Measurements from ENCODE around the gene TSPAN18. TPM values are rescaled to one million over a fixed set of nuclear protein-coding genes. Genes with fewer than 3 reads are reported as not detected.

Gene TSPAN18
- total and polyA plus RNA-seq, 2 of the 8 experiments (the other 6 are each of a cell fraction or from before 2014, with no cell fraction given), result 5.2 to 10.2 TPM

DNA sequence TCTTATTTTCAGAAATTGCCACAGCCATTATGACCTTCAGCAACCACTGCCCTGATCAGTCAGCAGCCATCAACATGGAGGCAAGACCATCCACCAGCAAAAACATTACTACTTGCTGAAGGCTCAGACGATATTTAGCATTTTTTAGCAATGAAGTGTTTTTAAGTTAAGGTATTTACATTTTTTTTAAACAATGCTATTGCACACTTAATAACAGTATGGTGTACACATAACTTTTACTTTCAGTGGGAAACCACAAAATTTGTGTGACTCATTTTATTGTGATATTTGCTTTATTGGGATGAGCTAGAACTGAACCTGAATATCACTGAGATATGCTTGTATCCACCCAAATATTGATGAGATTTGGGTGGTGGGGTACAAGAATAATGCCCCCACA is 110.9 kb downstream of the TSPAN18 start (continued):
- TF ChIP-seq, protein P1, sequence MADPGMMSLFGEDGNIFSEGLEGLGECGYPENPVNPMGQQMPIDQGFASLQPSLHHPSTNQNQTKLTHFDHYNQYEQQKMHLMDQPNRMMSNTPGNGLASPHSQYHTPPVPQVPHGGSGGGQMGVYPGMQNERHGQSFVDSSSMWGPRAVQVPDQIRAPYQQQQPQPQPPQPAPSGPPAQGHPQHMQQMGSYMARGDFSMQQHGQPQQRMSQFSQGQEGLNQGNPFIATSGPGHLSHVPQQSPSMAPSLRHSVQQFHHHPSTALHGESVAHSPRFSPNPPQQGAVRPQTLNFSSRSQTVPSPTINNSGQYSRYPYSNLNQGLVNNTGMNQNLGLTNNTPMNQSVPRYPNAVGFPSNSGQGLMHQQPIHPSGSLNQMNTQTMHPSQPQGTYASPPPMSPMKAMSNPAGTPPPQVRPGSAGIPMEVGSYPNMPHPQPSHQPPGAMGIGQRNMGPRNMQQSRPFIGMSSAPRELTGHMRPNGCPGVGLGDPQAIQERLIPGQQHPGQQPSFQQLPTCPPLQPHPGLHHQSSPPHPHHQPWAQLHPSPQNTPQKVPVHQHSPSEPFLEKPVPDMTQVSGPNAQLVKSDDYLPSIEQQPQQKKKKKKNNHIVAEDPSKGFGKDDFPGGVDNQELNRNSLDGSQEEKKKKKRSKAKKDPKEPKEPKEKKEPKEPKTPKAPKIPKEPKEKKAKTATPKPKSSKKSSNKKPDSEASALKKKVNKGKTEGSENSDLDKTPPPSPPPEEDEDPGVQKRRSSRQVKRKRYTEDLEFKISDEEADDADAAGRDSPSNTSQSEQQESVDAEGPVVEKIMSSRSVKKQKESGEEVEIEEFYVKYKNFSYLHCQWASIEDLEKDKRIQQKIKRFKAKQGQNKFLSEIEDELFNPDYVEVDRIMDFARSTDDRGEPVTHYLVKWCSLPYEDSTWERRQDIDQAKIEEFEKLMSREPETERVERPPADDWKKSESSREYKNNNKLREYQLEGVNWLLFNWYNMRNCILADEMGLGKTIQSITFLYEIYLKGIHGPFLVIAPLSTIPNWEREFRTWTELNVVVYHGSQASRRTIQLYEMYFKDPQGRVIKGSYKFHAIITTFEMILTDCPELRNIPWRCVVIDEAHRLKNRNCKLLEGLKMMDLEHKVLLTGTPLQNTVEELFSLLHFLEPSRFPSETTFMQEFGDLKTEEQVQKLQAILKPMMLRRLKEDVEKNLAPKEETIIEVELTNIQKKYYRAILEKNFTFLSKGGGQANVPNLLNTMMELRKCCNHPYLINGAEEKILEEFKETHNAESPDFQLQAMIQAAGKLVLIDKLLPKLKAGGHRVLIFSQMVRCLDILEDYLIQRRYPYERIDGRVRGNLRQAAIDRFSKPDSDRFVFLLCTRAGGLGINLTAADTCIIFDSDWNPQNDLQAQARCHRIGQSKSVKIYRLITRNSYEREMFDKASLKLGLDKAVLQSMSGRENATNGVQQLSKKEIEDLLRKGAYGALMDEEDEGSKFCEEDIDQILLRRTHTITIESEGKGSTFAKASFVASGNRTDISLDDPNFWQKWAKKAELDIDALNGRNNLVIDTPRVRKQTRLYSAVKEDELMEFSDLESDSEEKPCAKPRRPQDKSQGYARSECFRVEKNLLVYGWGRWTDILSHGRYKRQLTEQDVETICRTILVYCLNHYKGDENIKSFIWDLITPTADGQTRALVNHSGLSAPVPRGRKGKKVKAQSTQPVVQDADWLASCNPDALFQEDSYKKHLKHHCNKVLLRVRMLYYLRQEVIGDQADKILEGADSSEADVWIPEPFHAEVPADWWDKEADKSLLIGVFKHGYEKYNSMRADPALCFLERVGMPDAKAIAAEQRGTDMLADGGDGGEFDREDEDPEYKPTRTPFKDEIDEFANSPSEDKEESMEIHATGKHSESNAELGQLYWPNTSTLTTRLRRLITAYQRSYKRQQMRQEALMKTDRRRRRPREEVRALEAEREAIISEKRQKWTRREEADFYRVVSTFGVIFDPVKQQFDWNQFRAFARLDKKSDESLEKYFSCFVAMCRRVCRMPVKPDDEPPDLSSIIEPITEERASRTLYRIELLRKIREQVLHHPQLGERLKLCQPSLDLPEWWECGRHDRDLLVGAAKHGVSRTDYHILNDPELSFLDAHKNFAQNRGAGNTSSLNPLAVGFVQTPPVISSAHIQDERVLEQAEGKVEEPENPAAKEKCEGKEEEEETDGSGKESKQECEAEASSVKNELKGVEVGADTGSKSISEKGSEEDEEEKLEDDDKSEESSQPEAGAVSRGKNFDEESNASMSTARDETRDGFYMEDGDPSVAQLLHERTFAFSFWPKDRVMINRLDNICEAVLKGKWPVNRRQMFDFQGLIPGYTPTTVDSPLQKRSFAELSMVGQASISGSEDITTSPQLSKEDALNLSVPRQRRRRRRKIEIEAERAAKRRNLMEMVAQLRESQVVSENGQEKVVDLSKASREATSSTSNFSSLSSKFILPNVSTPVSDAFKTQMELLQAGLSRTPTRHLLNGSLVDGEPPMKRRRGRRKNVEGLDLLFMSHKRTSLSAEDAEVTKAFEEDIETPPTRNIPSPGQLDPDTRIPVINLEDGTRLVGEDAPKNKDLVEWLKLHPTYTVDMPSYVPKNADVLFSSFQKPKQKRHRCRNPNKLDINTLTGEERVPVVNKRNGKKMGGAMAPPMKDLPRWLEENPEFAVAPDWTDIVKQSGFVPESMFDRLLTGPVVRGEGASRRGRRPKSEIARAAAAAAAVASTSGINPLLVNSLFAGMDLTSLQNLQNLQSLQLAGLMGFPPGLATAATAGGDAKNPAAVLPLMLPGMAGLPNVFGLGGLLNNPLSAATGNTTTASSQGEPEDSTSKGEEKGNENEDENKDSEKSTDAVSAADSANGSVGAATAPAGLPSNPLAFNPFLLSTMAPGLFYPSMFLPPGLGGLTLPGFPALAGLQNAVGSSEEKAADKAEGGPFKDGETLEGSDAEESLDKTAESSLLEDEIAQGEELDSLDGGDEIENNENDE (IDR thresholded peaks at IDR 0.05; ENCODE audit: insufficient replicate concordance, low read length), result no peak
